Esophagus muscularis mucosa (tissue), 4 donors: ENCODE results near the gene GPR78. TPM values are rescaled to one million over a fixed set of nuclear protein-coding genes. Genes with fewer than 3 reads are reported as not detected.

Source experiments
- DNase-seq: peaks from one replicate; pipeline ENCODE4 v3.0.0-alpha.2; 2017; ENCODE audit errors: extremely low spot score
- H3K27ac ChIP-seq, 4 donors: fragments of 200-600 bp; sonication (generic); replicated peaks in 1 of 4; 1 replicate in 3 of 4; 2 replicates in 1 of 4; pipeline ENCODE4 v1.5.1; 2016 to 2019; ENCODE audit warnings: mild to moderate bottlenecking in 1 of 4
- H3K27me3 ChIP-seq, 4 donors: fragments of 200-600 bp; sonication (generic); one replicate each; pipeline versions ENCODE4 v1.5.1 to v1.6.0; 2016 to 2019
- H3K36me3 ChIP-seq, 4 donors: fragments of 200-600 bp; sonication (generic); one replicate each; pipeline ENCODE4 v1.5.1; 2016 to 2019
- H3K4me1 ChIP-seq, 4 donors: fragments of 200-600 bp; sonication (generic); one replicate each; pipeline ENCODE4 v1.5.1; 2016 to 2019
- H3K4me3 ChIP-seq, 4 donors: fragments of 200-600 bp; sonication (generic); 1 replicate in 2 of 4; 2 replicates in 2 of 4; pipeline ENCODE4 v1.5.1; 2016 to 2019; ENCODE audit warnings: mild to moderate bottlenecking in 4 of 4, moderate library complexity in 1 of 4
- H3K9me3 ChIP-seq, 4 donors: fragments of 200-600 bp; sonication (generic); 1 replicate in 3 of 4; 2 replicates in 1 of 4; pipeline ENCODE4 v1.5.1; 2016 to 2019
- EP300 ChIP-seq: sonication (generic); formaldehyde crosslinking; IDR thresholded peaks from one replicate; pipeline ENCODE4 v1.6.1; 2017; ENCODE audit warnings: antibody characterized with exemption
- POLR2A ChIP-seq: fragments of 450-650 bp; IDR thresholded peaks from one replicate; pipeline ENCODE4 v1.6.1; 2017; ENCODE audit warnings: antibody characterized with exemption, moderate library complexity, mild to moderate bottlenecking, low read depth
- POLR2AphosphoS5 ChIP-seq, 2 donors: sonication (generic); formaldehyde crosslinking; IDR thresholded peaks; one replicate each; pipeline ENCODE4 v1.6.1; 2017; ENCODE audit warnings: antibody characterized with exemption in 2 of 2
- WGBS: methylation state at CpG from one replicate; pipeline ENCODE4 v1.1.5; 2018; 5-methylcytosine and 5-hydroxymethylcytosine counted together
- intact Hi-C: fragments of 100-400 bp; cut with DNase I; formaldehyde crosslinking; loops from one replicate; pipeline ENCODE4 v1.15.1; 2023
- total RNA-seq, 4 donors: library from RNA; depleted of rRNA; stranded (reverse); fragments of >200 nt; gene quantifications; one replicate each; pipeline versions ENCODE4 v1.1.0 to v1.2.1, GENCODE V29; 2016
- TF ChIP-seq, protein P1 (sequence below), 3 experiments: fragments of 200-600 bp in 2 of 3; fragments of 450-650 bp in 1 of 3; sonication (generic) in 2 of 3; IDR thresholded peaks; one replicate each; pipeline ENCODE4 v1.5.1; 2017 to 2019; ENCODE audit warnings: antibody characterized with exemption in 3 of 3, mild to moderate bottlenecking in 2 of 3, moderate library complexity in 1 of 3

The GPR78 gene
- total RNA-seq, 4 donors from 2014 or later = not detected

DNA sequence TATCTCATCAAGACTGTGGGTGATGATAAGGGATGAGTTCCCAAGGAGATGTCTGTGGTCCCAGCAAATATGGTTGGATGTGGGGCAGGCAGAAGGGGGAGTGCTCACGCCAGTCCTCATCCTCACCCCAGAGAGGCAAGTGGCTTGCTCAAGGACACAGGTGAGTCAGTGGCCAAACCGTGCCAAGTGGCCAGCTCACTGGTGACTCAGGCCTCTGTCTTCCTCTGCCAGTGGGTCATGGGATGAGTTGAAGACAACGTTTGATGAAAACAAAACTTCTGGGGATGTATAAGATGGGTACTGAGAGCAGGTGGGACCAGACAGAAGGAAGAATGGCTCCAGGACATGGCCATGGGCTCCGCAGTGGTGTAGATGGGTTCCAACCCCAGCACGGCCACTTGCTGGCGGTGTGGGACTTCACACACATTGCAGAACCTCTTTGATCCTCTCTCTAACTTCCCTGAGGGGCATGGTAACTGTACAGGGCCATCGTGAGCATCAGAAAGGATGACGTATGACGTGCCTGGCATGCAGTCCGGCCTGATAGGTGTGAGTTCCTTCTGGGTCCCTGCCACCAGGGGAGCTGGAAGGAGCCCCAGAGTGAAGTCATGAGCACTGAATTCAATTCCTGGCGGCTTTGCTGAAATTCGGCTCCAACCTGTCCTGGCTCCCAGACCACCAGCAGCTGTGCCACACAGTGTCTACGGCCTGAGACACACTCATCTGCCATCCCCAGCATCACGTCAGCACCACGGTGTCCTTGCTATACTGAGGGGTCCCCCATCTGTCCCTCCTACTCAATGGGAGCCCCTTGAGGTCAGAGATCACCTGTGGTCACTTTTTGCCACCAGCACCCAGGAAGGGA lies 41.3 kb upstream of the GPR78 start:
- no peak overlapping the region for H3K4me3 ChIP-seq
- 82% methylated on average over 11 of the region's 15 CpGs for WGBS
- no peaks in the 10 kb centered on the region for H3K27me3 ChIP-seq
- TF ChIP-seq EP300 (no peak), POLR2AphosphoS5 (IDR thresholded peaks at IDR 0.05) (no peak), POLR2A (no peak)
- TF ChIP-seq, protein P1, sequence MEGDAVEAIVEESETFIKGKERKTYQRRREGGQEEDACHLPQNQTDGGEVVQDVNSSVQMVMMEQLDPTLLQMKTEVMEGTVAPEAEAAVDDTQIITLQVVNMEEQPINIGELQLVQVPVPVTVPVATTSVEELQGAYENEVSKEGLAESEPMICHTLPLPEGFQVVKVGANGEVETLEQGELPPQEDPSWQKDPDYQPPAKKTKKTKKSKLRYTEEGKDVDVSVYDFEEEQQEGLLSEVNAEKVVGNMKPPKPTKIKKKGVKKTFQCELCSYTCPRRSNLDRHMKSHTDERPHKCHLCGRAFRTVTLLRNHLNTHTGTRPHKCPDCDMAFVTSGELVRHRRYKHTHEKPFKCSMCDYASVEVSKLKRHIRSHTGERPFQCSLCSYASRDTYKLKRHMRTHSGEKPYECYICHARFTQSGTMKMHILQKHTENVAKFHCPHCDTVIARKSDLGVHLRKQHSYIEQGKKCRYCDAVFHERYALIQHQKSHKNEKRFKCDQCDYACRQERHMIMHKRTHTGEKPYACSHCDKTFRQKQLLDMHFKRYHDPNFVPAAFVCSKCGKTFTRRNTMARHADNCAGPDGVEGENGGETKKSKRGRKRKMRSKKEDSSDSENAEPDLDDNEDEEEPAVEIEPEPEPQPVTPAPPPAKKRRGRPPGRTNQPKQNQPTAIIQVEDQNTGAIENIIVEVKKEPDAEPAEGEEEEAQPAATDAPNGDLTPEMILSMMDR (IDR thresholded peaks at IDR 0.05) = no peak
- no peaks in the 10 kb centered on the region for H3K9me3 ChIP-seq
- DNase-seq = no peak
- H3K4me1 ChIP-seq = peaks cover 0 to 17% (median 15%) of the 10 kb centered on the region in 4 donors
- no peaks in the 10 kb centered on the region for H3K36me3 ChIP-seq
- intact Hi-C loops = loop anchor here (10.0 kb wide), 1 partner anchor 56 kb away; the partner anchor contains the start of gene CPZ
- no peak overlapping the region for H3K27ac ChIP-seq

- no peak overlapping the region for H3K27ac ChIP-seq
- H3K9me3 ChIP-seq = no peaks in the 10 kb centered on the region
- intact Hi-C loops = loop anchor here (10.0 kb wide), 1 partner anchor 55 kb away; the partner anchor contains the start of gene CPZ
- 94% methylated on average over 5 of the region's 5 CpGs for WGBS
- peaks cover 0 to 13% (median 11%) of the 10 kb centered on the region in 4 donors for H3K4me1 ChIP-seq
- no peak for DNase-seq
- no peak overlapping the region for H3K4me3 ChIP-seq
- peaks cover 0 to under 1% (median 0%) of the 10 kb centered on the region in 4 donors for H3K27me3 ChIP-seq
- no peak for TF ChIP-seq POLR2A
- TF ChIP-seq, protein P1 (IDR thresholded peaks at IDR 0.05) = no peak
- TF ChIP-seq POLR2AphosphoS5 (IDR thresholded peaks at IDR 0.05) = no peak
- TF ChIP-seq EP300 = no peak
- H3K36me3 ChIP-seq = no peaks in the 10 kb centered on the region
Observed at GRCh38 chr4:8539661-8540060, 40.5 kb upstream of the GPR78 start.

DNA sequence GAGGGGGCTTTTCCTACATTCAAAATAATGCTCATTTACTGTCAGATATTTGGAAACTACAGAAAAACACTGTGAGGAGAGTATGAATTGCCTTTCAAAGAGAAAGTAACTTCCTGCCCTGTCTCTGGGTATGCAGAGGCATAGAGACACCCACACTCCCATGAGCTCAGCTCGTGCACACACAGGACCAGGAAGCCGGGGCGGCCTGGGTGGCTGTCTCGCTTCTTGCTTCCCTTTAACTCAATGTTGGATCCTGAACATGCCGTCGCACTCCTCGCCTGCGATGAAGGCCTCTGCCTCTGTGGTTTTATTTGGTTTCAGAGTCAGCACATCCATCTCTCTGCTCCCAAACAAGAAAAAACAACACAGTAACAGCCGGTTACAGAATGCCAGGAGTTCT lies 40.1 kb upstream of the GPR78 start:
- TF ChIP-seq, protein P1 (IDR thresholded peaks at IDR 0.05) = no peak
- TF ChIP-seq EP300 (no peak), POLR2A (no peak), POLR2AphosphoS5 (IDR thresholded peaks at IDR 0.05) (no peak)
- 90% methylated on average over 7 of the region's 9 CpGs for WGBS
- H3K36me3 ChIP-seq = no peaks in the 10 kb centered on the region

DNA sequence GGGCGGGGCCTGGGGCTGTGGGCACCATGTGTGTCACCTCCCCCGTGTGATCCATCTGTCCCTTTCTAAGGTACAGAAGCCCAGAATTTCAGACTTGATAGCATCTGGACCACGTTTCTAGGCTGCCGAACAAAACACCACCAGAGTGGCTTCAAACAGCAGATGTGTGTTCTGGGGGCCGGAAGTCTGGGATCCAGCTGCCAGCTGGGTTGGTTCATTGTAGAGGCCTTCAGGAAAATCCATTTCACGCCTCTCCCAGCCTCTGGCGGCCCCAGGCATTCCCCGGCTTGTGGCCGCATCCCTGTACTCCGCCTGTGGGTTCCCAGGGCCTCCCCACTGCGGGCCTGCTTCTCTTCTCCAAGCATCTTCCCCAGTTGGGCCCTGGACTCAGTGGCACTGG lies 39.6 kb upstream of the GPR78 start:
- Histone ChIP-seq H3K4me3 (no peak overlapping the region), H3K27me3 (peaks cover 0 to 10% (median 0%) of the 10 kb centered on the region in 4 donors), H3K9me3 (no peaks in the 10 kb centered on the region), H3K4me1 (peaks cover 0 to 13% (median 11%) of the 10 kb centered on the region in 4 donors), H3K36me3 (no peaks in the 10 kb centered on the region), H3K27ac (no peak overlapping the region)
- no peak for TF ChIP-seq POLR2A
- TF ChIP-seq POLR2AphosphoS5 (IDR thresholded peaks at IDR 0.05) = no peak
- TF ChIP-seq, protein P1 (IDR thresholded peaks at IDR 0.05) = no peak
- TF ChIP-seq EP300 = no peak
- DNase-seq = no peak
- 89% methylated on average over 8 of the region's 11 CpGs for whole genome bisulfite sequencing
- intact Hi-C loops = no loop called here

More for the DNA sequence above, 40.1 kb upstream of the GPR78 start:
- DNase-seq = no peak
- no peak overlapping the region for H3K4me3 ChIP-seq
- H3K27ac ChIP-seq = no peak overlapping the region
- H3K9me3 ChIP-seq = no peaks in the 10 kb centered on the region
- H3K27me3 ChIP-seq = peaks cover 0 to 5% (median 0%) of the 10 kb centered on the region in 4 donors
- peaks cover 0 to 13% (median 11%) of the 10 kb centered on the region in 4 donors for H3K4me1 ChIP-seq
- intact Hi-C loops = no loop called here
